ENCODE measurements around the gene RALGAPA1. TPM values are rescaled to one million over a fixed set of nuclear protein-coding genes. Genes with fewer than 3 reads are reported as not detected.
"Not testable (repeated sequence)": the region's sequence is repeated elsewhere in the genome, so short reads cannot be mapped to it uniquely, and the experiment has no call there.

RALGAPA1 gene
- polyA plus RNA-seq, 6 donors from 2014 or later: 9.7 to 29.8 (median 20.7) TPM

DNA sequence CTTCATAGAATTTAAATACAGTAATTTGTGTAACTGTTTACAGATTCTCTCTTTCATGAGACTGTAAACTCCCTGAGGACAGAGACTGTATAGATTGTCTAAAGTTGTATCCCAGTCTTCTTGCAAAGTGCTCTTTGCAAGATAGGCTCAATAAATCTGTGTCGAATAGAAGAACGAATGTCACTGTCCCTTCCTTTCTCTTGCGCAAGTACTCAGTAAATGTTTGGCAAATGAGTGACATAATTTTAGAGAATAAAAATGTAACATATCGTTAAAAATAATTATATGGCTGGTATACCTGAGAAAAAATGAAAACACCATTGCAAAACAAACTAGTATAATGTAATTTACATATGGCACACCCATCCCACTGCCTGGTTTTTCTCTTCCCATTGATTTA is 1.9 kb upstream of the RALGAPA1 start:
- H3K9me3 Mint-ChIP-seq: no peaks in the 10 kb centered on the region
- no peak overlapping the region for H3K4me3 Mint-ChIP-seq
- H3K4me1 Mint-ChIP-seq: peaks cover 22 to 28% (median 22%) of the 10 kb centered on the region in 3 donors
- DNase-seq: no peak
- peak overlapping the region in 3 of 6 donors; percentile 30 to 95 (median 61) for H3K27ac Mint-ChIP-seq
- no peak for ATAC-seq (ENCODE audit: low read depth in 2 of 2)
- H3K36me3 Mint-ChIP-seq: no peaks in the 10 kb centered on the region
- H3K27me3 Mint-ChIP-seq: no peaks in the 10 kb centered on the region

DNA sequence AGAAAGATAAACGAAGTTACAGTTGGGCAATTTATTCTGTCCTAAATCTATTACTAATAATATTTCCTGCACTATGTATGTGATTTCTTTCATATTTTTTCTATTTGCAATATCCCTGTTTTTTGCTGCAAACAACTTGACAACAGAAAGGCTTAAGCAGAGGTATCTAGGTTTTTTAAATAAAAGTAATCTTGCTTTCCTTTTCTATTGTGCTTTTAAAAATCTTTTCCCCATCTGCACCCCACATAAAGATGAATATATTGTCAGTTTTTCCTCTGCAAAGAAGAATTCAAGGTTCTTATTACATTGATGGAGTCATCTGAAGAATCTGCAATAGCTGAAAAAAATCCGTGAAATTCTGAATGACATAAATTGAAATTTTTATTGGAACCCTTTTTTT is 502 bp upstream of the RALGAPA1 start:
- ATAC-seq (ENCODE audit: low read depth in 2 of 2) (no peak), DNase-seq (no peak)
- Mint-ChIP-seq H3K4me1 (peaks cover 22 to 32% (median 29%) of the 10 kb centered on the region in 3 donors), H3K27me3 (no peaks in the 10 kb centered on the region), H3K9me3 (no peaks in the 10 kb centered on the region), H3K27ac (peak overlapping the region; percentile 95 to 98 (median 98)), H3K36me3 (no peaks in the 10 kb centered on the region), H3K4me3 (peak overlapping the region; percentile 74 to 99 (median 96))

DNA sequence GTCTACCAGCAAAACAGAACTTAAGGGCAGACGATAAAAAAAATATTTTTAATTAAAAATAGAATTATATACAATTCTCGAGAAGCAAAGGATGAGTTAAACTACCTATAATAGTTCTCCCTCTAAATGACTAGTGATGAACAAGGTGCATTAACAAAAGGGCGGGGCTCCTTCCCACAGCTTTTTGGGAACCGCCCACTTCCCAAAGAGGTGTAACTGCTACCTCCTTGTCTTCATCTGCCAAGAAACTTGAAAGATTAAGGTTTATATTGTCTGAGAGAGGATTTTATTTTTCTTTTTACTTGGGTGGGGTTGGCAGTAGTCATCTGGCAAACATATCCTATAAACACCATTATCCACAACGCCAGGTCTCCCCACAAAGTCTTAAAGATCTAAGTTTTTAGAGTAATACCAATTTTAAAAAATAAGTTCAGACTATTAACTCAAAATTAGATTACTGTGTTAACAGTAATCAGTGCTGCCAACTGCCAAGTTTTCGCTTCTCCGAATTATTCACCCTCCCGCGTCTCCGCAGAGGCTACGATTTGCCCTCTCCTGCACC is 938 bp downstream of the RALGAPA1 start:
- H3K27ac Mint-ChIP-seq: peak overlapping the region; percentile 94 to 99 (median 97)
- no peak for ATAC-seq (ENCODE audit: low read depth in 2 of 2)

DNA sequence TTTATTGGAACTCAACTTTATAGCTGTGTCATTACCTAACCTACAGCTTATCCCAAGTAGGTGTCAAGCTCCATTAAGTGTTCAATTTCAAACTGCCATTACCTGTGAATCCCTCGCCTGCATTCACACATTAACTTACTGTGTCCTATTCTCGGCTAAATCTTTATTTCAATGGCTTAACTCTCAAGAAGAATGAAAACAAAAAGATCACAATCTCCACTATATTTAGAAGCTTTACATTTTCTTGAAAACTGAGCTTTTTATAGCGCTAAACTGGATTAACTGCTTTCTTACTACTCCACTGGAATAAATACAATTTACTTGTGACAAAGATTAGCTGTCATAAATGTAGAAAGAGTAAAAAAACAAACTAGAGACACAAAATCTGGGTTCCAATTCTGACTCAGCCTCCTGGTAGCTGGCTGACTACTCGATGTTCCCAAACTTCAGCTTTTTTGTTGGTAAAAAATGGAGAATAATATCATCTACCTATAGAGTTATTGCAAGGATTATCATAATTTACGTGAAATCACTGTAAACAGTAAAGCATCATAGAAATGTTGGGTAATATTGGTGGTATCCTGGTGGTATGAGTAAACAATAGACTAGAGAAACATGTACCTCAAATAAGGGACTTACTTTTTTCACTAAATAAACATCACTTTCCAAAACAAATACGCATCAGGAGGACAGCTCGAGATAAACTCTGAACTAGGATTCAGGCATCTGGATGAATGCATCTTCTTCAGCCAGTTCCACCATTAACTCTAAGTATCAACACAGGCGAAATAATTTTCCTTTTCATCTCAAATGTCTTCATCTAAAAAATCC is 1.7 kb downstream of the RALGAPA1 start:
- Mint-ChIP-seq H3K9me3 (no peaks in the 10 kb centered on the region), H3K27me3 (no peaks in the 10 kb centered on the region), H3K36me3 (peaks cover 0 to 1% of the 10 kb centered on the region in 2 donors), H3K4me1 (peaks cover 19 to 33% (median 32%) of the 10 kb centered on the region in 3 donors), H3K27ac (peak overlapping the region in 4 of 6 donors; percentile 29 to 95 (median 88)), H3K4me3 (peak overlapping the region; percentile 16 to 99 (median 96))
- no peak for ATAC-seq (ENCODE audit: low read depth in 2 of 2)
- no peak for DNase-seq

More for the DNA sequence above, 938 bp downstream of the RALGAPA1 start:
- DNase-seq: no peak
- no peaks in the 10 kb centered on the region for H3K27me3 Mint-ChIP-seq
- H3K4me3 Mint-ChIP-seq: peak overlapping the region; percentile 83 to 99 (median 96)
- H3K9me3 Mint-ChIP-seq: no peaks in the 10 kb centered on the region
- H3K36me3 Mint-ChIP-seq: no peaks in the 10 kb centered on the region
- peaks cover 22 to 33% (median 29%) of the 10 kb centered on the region in 3 donors for H3K4me1 Mint-ChIP-seq

DNA sequence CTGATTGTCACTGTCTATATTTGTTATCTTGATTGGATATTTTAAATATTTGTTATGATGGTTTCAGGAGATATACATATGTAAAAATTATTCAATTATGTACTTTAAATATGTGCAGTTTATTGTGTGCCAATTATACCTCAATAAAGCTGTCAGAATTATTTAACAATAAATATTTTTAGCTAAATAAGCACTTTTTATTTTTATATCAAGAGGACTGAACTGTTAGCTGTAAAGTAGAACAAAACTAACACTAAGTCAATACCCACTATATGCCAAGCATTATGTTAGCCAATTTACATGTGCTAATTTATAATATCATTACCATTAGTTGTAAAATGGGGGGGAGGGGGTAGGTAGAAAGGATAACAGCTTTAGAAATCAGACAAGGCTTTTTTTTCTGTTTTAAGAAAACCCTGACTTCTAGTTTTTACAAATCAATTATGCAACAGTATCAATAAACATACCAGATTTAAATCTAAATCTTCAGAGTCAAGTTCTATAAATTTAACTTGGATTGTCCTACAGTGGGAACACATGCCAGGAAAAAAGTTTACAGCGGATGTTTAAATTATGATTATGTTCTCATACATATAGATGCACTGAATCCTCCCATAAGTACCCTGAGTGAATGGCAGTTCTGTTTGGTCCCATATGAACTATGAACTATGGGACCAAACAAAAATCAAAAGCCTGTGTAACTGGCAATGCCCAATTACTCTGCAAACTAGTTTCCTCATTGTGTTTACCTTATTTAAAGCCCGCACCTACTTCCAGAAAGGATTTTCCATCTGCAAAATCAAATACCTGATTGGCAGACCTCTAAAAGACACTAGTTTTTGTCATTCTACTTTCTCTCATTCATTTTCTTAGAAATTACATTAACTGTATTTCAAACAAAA is 2.8 kb downstream of the RALGAPA1 start:
- Mint-ChIP-seq H3K36me3 (peaks cover 0 to 4% of the 10 kb centered on the region in 2 donors), H3K4me3 (peak overlapping the region in 2 of 8 donors; percentile 35 to 83), H3K9me3 (no peaks in the 10 kb centered on the region), H3K27ac (peak overlapping the region in 1 of 6 donors; percentile 2), H3K4me1 (peaks cover 23 to 42% (median 41%) of the 10 kb centered on the region in 3 donors), H3K27me3 (no peaks in the 10 kb centered on the region)
- no peak for DNase-seq
- no peak for ATAC-seq (ENCODE audit: low read depth in 2 of 2)

DNA sequence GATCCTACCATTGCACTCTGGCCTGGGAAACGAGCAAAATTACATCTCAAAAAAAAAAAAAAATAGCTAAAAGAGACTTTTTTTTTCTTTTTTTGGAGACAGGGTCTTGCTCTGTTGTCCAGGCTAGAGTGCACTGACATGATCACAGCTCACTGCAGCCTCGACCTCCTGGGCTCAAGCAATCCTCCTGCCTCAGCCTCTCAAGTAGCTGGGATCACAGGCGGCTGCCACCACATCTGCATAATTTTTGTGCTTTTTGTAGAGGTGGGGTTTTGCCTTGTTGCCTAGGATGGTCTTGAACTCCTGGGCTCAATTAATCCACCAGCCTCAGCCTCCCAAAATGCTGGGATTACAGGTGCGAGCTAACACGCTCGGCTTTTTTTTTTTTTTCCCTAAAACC is 11.3 kb downstream of the RALGAPA1 start:
- no peak overlapping the region for H3K4me3 Mint-ChIP-seq
- H3K27me3 Mint-ChIP-seq: no peaks in the 10 kb centered on the region
- ATAC-seq (ENCODE audit: low read depth in 2 of 2) (no peak), DNase-seq (no peak)
- H3K27ac Mint-ChIP-seq: no peak overlapping the region
- H3K4me1 Mint-ChIP-seq: peaks cover 30 to 53% (median 50%) of the 10 kb centered on the region in 3 donors
- H3K36me3 Mint-ChIP-seq: peaks cover 4 to 6% of the 10 kb centered on the region in 2 donors
- H3K9me3 Mint-ChIP-seq: no peaks in the 10 kb centered on the region

DNA sequence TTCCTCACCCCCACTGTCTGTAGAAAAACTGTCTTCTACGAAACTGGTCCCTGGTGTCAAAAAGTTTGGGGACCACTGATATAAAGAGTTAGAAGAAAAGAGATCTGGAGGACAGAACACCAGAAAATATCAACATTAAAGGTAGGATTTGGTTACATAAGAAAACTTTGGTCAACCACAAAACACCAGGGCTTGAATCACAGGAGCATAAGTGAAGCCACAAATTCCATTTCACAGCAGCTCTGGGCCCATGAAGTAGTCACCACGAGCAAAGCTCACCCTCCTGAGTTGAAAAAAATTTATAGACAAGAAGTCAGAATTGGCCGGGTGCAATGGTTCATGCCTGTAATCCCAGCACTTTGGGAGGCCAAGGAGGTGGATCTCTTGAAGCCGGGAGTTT is 19.4 kb downstream of the RALGAPA1 start:
- no peaks in the 10 kb centered on the region for H3K9me3 Mint-ChIP-seq
- no peak for DNase-seq
- no peak overlapping the region for H3K27ac Mint-ChIP-seq

DNA sequence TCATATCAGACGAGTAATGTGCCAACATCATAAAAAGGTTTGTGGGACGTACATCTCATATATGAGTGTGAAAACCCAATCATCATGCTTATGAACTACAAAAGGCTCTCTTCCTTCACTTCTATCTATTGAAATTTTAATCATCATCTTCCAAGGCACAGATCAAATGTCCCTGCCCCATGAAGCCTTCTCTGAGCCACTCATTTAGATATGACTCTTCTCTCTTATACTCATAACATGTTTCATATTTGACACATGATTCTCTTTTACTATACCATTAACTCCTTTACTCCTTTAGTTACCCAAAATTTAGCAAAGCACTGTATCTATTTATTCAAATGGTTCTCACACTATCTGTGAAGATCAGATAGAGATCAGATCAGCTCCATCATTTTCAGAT is 22.2 kb downstream of the RALGAPA1 start:
- Mint-ChIP-seq H3K9me3 (peaks cover 0 to 9% (median 0%) of the 10 kb centered on the region in 7 donors), H3K4me3 (no peak overlapping the region), H3K27ac (no peak overlapping the region), H3K4me1 (peaks cover 11 to 25% (median 12%) of the 10 kb centered on the region in 3 donors), H3K27me3 (no peaks in the 10 kb centered on the region), H3K36me3 (peaks cover 0 to 10% of the 10 kb centered on the region in 2 donors)
- no peak for DNase-seq
- no peak for ATAC-seq (ENCODE audit: low read depth in 2 of 2)

More for the DNA sequence above, 19.4 kb downstream of the RALGAPA1 start:
- Mint-ChIP-seq H3K27me3 (no peaks in the 10 kb centered on the region), H3K4me1 (peaks cover 12 to 25% (median 17%) of the 10 kb centered on the region in 3 donors), H3K36me3 (peaks cover 0 to 10% of the 10 kb centered on the region in 2 donors), H3K4me3 (no peak overlapping the region)
- ATAC-seq (ENCODE audit: low read depth in 2 of 2): no peak

DNA sequence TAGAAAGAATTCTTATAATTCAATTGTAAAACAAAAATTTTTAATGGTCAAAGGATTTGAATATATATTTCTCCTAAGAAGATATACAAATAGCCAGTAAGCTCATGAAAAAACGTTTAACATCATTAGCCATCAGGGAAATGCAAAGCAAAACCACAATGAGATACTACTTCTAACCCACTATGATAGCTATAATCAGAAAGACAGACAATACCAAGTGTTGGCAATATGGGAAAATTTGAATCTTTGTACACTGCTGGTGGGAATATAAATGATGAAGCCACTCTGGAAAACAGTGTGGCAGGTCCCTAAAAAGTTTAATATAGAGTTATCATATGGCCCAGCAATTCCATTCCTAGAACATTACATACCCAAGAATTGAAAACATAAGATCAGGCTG is 25.4 kb downstream of the RALGAPA1 start:
- Mint-ChIP-seq H3K4me1 (peaks cover 6 to 16% (median 15%) of the 10 kb centered on the region in 3 donors), H3K4me3 (no peak overlapping the region), H3K36me3 (peaks cover 6 to 18% of the 10 kb centered on the region in 2 donors), H3K9me3 (peaks cover 0 to 27% (median 19%) of the 10 kb centered on the region in 7 donors), H3K27me3 (no peaks in the 10 kb centered on the region), H3K27ac (peak overlapping the region in 1 of 6 donors; percentile 14)
- DNase-seq (no peak), ATAC-seq (ENCODE audit: low read depth in 2 of 2) (no peak)

DNA sequence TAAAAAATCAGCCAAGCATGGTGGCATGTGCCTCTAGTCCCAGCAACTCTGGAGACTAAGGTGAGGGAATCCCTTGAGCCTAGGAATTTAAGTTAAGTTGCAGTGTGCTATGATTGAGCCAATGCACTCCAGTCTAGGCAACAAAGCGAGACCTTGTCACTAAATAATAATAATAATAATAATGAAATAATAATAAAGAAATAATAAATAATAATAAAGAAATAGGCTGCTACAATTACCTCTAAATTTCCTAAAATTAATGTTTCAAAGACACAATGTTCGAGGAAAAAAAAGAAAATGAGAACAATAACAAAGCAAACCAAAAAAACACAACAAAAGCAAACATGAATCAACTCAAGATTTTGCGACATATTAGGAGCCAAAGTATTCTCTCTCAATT is 29.7 kb downstream of the RALGAPA1 start:
- peaks cover 0 to 27% (median 19%) of the 10 kb centered on the region in 7 donors for H3K9me3 Mint-ChIP-seq
- H3K4me1 Mint-ChIP-seq: peaks cover 0 to 4% (median 2%) of the 10 kb centered on the region in 3 donors
- H3K27me3 Mint-ChIP-seq: no peaks in the 10 kb centered on the region
- no peak for ATAC-seq (ENCODE audit: low read depth in 2 of 2)
- H3K36me3 Mint-ChIP-seq: peaks cover 5 to 18% of the 10 kb centered on the region in 2 donors
- no peak overlapping the region for H3K4me3 Mint-ChIP-seq
- no peak overlapping the region for H3K27ac Mint-ChIP-seq
- DNase-seq: no peak

DNA sequence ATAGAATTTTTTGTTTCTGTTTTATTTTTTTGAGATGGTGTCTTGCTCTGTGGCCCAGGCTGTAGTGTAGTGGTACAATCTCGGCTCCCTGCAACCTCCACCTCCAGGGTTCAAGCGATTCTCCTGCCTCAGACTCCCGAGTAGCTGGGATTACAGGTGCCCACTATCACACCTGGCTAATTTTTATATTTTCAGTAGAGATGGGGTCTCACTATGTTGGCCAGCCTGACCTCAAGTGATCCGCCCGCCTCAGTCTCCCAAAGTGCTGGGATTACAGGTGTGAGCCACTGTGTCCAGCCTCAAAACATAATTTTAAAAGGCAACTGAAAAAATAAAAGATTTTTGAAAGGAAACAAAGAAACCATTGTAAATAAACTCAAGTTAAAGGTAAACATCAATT is 31.5 kb downstream of the RALGAPA1 start:
- peaks cover 5 to 18% of the 10 kb centered on the region in 2 donors for H3K36me3 Mint-ChIP-seq
- not testable (repeated sequence) for ATAC-seq (ENCODE audit: low read depth in 2 of 2); H3K4me1 Mint-ChIP-seq; DNase-seq; H3K27ac Mint-ChIP-seq; H3K4me3 Mint-ChIP-seq; H3K27me3 Mint-ChIP-seq
- H3K9me3 Mint-ChIP-seq: peaks cover 0 to 26% (median 19%) of the 10 kb centered on the region in 7 donors

DNA sequence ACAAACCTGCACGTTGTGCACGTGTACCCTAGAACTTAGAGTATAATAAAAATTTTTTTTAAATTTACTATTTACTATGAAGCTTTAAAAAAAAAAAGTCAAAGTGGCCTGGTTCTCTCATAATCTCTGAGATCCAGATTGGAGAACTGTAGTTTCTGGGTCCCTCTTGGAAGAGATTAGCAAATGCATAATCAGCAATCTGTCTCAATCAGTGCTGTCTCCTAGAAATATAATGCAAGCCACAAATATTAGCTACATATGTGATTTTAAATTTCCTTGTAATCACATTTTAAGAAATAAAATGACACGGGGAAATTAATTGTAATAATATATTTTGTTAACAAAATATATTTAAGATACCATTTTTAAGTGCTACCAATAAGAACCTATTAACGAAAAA is 32.3 kb downstream of the RALGAPA1 start:
- Mint-ChIP-seq H3K4me3 (no peak overlapping the region), H3K4me1 (peaks cover 0 to 4% (median 2%) of the 10 kb centered on the region in 3 donors), H3K27me3 (no peaks in the 10 kb centered on the region), H3K36me3 (peaks cover 5 to 18% of the 10 kb centered on the region in 2 donors), H3K27ac (peak overlapping the region in 1 of 6 donors; percentile 33), H3K9me3 (peaks cover 0 to 20% (median 17%) of the 10 kb centered on the region in 7 donors)
- DNase-seq: no peak
- no peak for ATAC-seq (ENCODE audit: low read depth in 2 of 2)

DNA sequence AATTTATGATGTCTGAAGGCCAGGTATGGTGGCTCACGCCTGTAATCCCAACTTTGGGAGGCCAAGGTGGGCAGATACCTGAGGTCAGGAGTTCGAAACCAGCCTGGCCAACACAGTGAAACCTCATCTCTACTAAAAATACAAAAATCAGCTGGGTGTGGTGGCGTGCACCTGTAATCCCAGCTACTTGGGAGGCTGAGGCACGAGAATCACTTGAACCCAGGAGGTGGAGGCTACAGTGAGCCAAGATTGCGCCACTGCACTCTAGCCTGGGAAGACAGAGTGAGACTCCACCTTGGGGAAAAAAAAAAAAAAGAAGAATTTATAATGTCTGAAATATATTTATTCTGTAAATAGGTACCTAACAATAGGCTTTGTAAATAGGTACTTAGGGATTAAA is 33.0 kb downstream of the RALGAPA1 start:
- Mint-ChIP-seq H3K36me3 (peaks cover 5 to 11% of the 10 kb centered on the region in 2 donors), H3K9me3 (peaks cover 0 to 13% (median 12%) of the 10 kb centered on the region in 7 donors)
- not testable (repeated sequence) for H3K27me3 Mint-ChIP-seq; H3K27ac Mint-ChIP-seq; H3K4me1 Mint-ChIP-seq; ATAC-seq (ENCODE audit: low read depth in 2 of 2); DNase-seq; H3K4me3 Mint-ChIP-seq

Measured in naive B cell (primary cell).